ENCODE data around the gene MACF1.

MACF1 gene

DNA sequence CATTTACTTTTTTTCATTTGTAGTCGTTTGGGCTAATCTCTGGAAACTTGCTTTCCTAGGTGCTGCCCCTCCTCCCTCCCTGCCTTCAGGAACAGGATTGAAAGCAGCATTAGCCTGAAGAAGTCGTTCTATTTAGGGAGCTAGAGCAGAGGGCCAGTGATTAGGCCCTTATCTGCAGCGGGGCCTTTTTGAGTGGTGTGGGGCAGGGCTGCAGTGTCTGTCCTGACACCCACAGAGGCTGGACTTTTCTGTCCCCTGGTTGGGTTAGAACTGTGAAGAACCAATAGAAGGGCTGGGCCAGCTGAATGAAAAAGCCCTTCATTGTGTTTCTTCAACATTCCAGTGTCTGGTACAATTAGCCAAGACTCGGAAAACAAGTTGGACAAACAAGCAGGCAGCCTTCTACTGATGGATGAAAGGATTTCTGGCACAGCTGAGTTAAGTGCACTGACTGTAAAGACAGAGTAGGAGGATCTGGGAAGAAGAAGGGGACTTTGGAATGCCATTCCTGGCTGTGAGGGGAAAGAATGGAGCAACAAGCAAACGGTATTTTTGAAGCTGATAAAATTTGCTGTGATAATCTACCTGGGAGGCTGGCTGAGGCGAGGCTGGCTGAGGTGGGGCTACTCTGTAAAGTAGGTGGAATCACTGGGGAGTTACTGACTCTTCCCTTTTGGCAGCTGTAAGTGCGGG, 9.7 kb downstream of the MACF1 start:
- no peak for DNase-seq

GRCh38 chr1:39214714-39214997, 10.2 kb downstream of the MACF1 start:
- peak in 1 of 2 experiments; percentile 8 for DNase-seq

DNA sequence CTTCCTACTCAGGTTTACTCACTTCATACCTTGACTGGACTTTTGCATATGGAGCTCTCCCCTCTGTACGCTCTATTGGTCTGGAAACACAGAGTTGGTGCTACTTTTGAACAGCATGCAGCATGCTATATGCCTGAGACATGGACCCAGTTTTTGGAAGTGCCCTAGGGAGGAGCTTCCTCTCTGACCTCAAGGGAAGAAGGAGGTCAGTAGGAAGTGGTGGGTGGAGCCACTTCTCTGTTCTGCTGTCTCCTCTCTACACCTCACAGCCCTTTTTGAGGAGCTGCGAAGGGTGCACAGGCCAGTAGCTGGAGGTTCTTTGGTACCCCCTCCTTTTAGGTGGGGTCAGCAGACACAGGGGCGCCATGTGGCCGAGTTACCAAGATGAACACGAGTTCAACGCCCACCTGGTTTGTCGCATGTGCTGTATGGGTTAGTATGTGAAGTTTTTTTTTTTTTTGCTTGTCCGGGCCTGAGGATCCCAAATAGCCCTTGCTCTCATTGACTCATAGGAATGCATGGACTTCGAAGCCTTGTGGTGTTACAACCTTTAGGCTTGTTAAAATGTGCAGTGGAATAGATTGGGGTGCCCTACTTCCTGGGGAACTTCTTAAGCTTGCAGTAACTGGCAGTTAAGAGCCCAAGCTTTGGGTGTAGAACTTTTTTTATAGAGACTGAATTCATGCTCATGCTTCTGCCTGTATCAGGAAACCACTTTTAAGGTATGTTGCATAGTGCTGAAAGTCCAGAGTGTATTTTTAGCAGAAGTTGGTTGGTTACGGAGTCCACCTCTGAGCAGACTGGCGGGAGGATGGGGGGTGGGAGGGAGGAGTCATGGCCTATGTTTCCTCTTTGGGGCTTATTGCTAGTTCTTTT, 10.7 kb downstream of the MACF1 start:
- DNase-seq, result no peak

GRCh38 chr1:39216771-39217170, 12.3 kb downstream of the MACF1 start:
- DNase-seq, result no peak

DNA sequence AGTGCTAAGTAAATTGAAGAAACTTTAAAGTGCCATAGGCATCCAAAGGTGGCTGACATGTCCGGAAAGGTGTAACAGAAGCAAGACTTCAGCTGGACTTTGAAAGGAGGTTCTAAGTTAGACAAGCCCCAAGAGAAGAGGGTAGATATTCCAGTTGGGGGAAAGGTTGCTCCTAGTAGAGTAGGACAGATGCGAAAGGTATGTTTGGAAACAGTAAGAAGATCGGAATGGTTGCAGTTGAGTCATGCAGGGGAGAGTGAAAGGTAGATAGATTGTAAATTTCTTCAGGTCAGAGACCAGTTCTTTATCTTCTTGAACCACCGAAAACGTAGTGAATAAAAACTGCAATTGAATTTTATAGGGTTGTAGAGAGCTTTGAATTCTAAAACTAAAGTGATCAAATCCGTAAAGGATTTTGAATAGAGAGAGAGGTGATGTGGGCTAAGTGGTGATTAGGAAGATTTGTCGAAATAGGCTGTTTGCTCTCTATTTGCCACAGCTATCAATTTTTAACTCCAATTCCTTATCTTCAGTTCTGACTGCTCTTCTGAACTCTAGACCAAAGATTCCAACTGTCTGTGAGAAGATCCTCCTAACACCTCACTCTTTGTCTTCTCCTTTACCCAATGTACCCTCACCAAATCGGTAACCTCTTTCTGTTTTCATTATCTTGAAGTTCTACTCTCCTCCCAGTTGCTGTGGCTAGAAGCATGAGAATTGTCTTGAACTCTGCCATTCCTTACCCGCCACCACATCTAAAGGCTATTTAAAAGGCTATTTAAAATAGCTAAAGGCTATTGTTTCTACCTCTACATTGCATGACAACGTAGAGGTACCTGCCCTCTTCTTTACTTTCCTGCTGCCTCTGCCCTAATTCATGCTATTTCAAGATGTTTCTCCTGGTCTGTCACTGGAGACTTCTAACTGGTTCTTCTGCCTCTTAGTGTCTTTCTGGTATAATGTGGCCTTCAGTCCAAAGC, 16.7 kb downstream of the MACF1 start:
- DNase-seq, result no peak

- no peak for DNase-seq
These were observed 19.9 kb downstream of the MACF1 start for GRCh38 chr1:39224295-39224829.

- DNase-seq, result no peak
These were observed 22.3 kb downstream of the MACF1 start for GRCh38 chr1:39226836-39227235.

GRCh38 chr1:39228252-39228651, 23.8 kb downstream of the MACF1 start:
- no peak for DNase-seq

- no peak for DNase-seq
These were observed 25.0 kb downstream of the MACF1 start for GRCh38 chr1:39229504-39229903.

- DNase-seq, result no peak
These were observed 26.0 kb downstream of the MACF1 start for GRCh38 chr1:39230261-39231190.

DNA sequence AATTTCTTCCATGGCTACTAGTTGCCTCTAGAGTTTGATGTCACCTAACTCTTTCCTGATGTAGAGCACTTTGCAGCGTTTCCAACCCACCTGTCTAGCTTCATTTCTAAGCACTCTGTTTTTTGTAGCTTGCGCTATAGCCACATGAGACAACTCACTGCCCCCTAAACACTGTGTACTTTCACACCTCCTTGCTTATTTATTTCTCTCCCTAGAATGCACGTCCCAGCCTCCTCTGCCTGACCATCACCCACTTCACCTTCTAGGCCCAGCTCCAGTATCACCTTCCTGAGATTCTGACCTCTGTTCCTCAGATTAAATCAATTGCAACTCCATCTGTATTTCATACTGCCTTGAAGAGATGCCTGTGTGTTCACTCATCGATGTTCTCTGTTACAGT, 32.5 kb downstream of the MACF1 start:
- DNase-seq, result no peak

DNA sequence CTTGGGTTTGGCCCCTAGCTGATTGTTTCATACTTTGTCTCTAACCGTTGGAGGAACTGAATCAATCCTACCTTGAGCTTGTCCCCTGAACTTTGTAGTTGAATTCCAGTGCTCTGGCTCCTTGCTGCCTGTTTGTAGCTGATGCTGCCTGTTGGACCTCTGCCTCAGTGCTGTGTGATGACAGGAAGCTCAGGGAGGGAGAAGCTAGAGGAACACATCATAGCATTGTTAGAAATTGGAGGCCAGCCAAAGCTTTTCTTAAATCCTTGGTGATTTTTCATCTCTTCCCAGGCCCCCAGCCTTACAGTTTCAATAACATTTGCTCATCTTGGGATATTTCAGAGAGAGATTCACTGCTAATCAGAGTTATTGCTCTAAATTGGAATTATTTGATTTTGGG, 34.0 kb downstream of the MACF1 start:
- no peak for DNase-seq

DNA sequence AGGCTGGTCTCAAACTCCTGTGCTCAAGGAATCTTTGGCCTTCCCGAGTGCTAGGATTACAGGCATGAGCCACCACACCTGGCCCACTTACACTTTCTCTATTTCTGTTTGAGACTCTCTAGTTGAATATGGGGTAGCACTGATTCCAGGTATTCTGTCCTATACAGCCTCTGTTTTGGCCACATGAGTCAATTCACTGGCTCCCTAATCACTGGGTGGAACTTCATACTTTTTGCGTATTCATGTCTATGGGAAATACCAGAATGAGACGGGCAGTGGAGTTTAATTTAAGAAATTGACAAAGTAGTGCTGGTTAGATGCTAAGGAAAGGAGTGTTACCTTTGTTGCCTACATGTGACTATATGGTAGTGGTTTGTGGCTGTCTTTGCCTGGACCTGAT, 35.5 kb downstream of the MACF1 start:
- no peak for DNase-seq

DNA sequence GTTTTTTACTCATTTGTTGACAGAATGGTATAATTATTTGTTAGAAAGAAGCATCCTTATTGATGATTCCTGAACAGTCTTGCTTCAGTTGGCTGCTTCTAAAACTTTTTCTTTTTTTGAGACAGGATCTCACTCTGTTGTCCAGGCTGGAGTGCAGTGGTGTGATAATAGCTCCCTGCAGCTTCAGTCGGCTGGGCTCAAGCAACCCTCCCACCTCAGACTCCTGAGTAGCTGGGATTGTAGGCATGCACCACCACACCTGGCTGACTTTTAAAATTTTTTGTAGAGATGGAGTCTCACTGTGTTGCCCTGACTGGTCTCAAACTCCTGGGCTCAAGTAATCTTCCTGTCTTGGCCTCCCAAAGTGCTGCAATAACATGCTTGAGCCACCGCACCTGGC, 38.8 kb downstream of the MACF1 start:
- DNase-seq, result no peak

DNA sequence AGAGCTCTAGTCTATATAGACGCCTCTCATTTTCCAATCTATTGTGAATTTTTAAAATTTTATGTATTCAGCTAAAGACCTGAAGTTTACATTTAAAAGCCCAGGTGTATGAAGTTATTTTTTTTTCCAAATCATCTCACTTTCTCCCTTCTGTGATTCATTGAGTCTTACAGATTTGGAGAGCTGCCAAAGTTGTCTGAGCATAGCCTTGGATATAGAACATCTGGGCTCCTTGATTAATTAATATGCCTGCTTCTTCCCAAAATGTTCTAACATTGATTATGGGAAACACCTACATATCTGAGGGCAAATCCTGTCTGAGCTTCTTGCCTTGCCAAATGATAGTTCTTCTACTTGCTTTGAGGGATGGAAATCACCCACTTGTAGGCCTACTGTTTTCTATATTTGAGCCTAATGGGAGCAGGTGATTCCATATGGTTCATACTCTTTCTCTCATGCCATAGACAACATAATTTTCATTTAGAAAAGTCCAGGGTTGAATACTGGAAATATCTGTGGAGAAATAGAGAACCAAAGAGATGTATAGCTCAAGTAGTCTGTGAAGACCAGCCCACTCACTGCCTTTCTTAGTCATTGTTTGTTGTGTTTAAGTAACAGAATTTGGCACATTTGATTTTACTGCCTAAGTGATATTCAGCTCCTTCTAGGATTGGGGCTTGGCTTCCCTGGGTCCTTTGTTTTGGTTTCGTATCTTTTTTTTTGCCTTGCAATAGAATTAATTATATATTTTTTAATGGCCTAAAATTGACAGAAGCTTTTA, 46.2 kb downstream of the MACF1 start:
- no peak for DNase-seq

- no peak for DNase-seq
These were observed 50.7 kb downstream of the MACF1 start for GRCh38 chr1:39255222-39255621.

- peak; percentile 63 to 86 for DNase-seq
These were observed 53.8 kb downstream of the MACF1 start for GRCh38 chr1:39258146-39258924.

- DNase-seq, result no peak
These were observed 54.4 kb downstream of the MACF1 start for GRCh38 chr1:39258925-39259244.

GRCh38 chr1:39261712-39262221, 57.3 kb downstream of the MACF1 start:
- DNase-seq, result no peak

DNA sequence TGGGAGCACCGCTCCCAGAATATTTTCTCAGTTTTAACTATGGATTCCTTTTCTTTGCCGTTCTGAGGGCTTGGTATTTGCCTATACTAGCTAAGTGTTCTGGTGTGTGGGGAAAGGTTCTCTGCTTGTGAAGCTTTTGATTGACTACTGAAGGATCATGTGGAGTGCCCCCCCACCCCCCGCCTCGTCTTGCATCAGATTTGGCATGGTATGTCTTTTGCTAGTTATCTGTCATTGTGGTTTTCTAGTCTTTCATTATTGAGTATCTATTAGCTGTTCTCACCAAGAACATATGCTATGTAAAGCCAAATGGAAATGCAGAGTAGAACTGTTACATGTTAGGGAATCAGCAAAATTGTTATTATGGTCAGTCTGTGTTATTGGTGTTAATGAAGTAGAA, 58.3 kb downstream of the MACF1 start:
- no peak for DNase-seq
